ENCODE results near the gene LAMA2. TPM values are rescaled to one million over a fixed set of nuclear protein-coding genes. Genes with fewer than 3 reads are reported as not detected.
"Not testable (repeated sequence)": the region's sequence is repeated elsewhere in the genome, so short reads cannot be mapped to it uniquely, and the experiment has no call there.

The LAMA2 gene
- total RNA-seq, 1 experiment from 2014 or later, result 1.3 TPM

DNA sequence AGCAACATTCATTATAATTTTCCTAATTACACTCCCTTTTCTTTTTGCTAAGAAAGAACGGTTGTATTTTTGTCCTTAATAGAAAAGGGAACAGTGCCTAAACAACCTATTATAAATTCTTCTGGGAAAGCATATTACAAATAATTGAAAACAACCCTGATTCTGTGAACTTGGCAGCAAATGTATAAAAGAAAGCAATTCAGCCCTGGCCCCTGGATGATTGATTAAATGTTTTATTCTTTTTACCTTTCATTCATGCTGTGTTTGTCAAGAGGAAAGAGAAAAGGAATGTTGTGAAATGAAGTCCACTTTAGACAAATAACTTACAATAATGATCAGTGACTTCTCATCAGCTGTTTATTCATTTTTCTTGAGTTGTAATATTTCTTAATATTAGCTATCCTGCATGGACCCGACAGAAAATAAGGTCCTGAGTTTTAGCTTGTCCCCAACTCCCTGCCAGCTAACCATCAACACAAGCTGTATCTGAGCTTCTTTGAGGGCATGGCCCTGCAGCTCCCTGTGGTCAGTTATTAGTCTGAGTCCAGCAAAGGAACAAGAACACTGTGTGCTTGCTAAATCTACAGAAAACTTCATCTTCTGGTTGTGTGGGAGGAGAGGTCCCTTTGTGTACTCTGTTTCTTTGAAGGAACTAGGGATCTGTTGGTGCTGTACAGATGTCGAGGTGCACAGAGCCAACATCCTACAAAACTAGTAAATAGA lies 248.2 kb downstream of the LAMA2 start:
- in situ Hi-C loops (cut with HindIII; ENCODE audit: low pct_unique_long_range_greater_than_20kb, low sequenced_read_pairs), result no loop called here
- DNase-seq (ENCODE audit: low read depth, low spot score), result no peak

DNA sequence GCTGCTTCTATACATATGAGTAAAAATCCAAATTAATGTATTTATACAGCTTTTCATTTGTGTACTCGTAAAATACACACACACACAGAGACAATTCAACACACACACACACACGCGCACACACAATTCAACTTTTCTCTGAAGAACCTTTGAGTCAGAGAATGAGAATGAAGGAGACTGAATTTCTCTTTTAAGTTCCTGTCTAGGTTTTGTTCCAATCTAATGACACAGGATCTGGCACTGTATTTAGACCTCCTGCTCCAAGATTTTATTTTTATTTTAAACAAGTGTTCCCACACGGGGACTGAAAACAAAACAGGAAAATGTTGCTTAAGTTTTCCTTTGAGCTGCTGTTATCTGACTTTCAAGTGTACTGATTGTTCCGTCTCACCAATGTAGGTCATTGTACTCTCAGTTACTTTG lies 250.8 kb downstream of the LAMA2 start:
- in situ Hi-C loops (cut with HindIII; ENCODE audit: low pct_unique_long_range_greater_than_20kb, low sequenced_read_pairs), result no loop called here

DNA sequence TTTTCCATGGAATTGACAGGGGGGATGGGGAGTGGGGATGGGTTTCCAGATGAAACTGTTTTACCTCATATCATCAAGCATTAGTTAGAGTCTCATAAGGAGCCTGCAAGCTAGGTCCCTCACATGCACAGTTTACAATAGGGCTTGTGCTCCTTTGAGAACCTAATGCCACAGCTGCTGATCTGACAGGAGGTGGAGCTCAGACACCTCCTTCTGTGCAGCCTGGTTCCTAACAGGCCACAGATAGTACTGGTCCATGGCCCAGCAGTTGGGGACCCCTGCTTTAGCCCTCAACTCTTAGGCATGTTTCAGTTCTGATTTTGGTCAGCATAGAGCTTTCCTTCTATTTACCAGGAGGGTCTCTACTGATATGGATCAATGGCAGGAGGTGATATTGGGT lies 251.6 kb downstream of the LAMA2 start:
- in situ Hi-C loops (cut with HindIII; ENCODE audit: low pct_unique_long_range_greater_than_20kb, low sequenced_read_pairs), result no loop called here
- no peak for DNase-seq (ENCODE audit: low read depth, low spot score)

More for the DNA sequence above, 250.8 kb downstream of the LAMA2 start:
- no peak for DNase-seq (ENCODE audit: low read depth, low spot score)

DNA sequence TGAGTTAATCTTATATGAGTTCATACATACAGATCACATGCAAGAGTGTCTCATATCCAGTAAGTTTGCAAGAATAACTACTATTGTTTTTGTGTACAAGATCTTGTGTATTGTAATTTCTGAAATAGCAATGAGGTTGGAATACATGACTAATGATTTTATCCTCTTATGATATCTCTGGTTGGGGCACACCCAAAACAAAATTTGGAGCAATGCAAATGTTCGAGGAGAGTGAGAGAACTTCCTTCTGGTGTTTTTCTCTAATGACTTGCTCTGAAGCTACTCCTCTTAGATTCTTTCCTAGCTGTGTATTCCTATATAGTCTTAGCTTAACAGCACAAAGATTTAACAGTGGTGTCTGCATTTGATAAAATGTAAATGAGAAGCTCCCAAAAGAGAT lies 252.5 kb downstream of the LAMA2 start:
- DNase-seq (ENCODE audit: low read depth, low spot score), result no peak
- in situ Hi-C loops (cut with HindIII; ENCODE audit: low pct_unique_long_range_greater_than_20kb, low sequenced_read_pairs), result no loop called here

DNA sequence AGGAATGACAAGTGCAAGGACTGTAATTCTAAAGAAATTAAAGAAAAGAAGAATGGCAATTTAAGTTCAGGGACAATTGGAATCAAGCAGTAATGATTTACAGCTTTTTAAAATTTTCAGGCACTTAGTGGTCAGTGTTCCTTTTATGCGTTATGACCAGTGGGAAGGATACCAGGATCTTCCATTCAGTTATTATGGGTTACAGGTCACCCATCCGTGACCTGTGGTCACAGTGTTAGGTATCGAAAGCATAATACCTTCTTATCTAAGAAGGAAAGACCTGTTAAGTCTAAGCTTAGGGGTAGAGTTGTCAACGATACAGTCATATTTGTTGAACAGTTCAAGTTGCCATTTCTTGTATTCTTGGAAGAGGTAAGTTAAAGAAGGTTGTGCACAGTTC lies 253.8 kb downstream of the LAMA2 start:
- in situ Hi-C loops (cut with HindIII; ENCODE audit: low pct_unique_long_range_greater_than_20kb, low sequenced_read_pairs), result no loop called here
- DNase-seq (ENCODE audit: low read depth, low spot score), result no peak

DNA sequence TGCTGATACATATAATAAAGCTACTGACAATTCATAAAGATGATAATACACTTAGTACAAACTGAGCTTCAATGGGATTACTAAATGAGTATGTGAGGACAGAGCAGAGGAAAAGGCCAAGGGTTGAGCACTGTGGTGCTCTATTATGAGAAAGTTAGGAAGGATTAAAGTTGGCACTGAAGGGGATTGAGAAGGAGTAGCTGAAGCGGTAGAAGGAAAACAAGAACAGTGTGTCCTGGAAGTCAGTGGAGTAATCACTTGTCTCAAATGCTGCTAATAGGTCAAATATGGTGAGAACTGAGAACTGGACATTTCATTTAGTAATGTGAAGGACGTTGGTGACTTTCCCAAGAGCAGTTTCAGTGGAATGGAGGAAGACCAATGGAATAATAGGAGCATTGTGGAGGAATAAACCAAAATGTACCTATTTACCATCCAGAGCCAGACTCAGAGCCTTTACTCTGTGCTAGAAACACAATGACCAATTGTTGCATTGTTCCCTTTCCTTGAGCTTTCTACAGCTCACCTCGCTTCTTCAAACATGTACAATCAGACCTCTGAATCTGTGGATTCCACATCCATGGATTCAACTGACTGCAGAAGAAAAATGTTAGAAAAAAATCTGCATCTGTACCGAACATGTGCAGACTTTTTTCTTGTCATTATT lies 255.9 kb downstream of the LAMA2 start:
- in situ Hi-C loops (cut with HindIII; ENCODE audit: low pct_unique_long_range_greater_than_20kb, low sequenced_read_pairs), result no loop called here

DNA sequence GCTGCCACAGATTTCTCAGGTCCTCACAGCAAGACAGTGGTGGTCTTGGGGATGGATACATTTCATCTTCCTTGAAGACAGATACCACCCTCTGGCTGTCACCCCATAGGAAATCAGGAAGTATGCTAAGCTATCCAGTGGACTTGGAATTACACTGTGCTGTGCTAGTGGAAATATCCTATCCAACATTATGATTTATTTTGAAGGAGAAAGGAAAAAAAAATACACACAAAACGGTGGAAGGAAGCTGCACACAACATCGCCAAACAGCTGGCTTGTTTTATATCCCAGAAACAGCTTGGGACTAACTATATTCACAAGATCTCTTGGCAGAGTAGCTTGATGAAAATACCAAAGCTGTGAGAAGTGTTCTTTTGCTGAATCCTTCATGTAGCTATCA lies 257.6 kb downstream of the LAMA2 start:
- no peak for DNase-seq (ENCODE audit: low read depth, low spot score)
- in situ Hi-C loops (cut with HindIII; ENCODE audit: low pct_unique_long_range_greater_than_20kb, low sequenced_read_pairs), result no loop called here

More for the DNA sequence above, 255.9 kb downstream of the LAMA2 start:
- DNase-seq (ENCODE audit: low read depth, low spot score), result peak; percentile 41

DNA sequence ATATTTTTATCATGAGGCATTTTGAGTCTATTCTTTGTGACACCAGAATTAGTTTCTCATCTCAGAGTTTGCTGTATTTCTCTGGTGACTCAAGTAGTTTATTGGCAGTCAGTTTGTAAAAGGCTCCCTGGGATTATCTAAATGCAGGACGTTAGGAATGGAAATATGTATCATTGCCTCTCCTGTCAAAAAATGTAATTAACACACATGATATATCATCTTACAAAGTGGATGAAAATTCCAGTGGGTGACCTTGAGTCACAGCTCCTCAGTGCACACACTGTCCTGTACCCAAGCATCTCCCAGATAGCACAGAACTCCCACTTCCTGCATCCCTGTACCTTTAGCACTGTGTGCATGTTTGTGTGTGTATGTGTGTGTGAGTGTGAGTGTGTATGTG lies 258.6 kb downstream of the LAMA2 start:
- DNase-seq (ENCODE audit: low read depth, low spot score), result no peak
- in situ Hi-C loops (cut with HindIII; ENCODE audit: low pct_unique_long_range_greater_than_20kb, low sequenced_read_pairs), result no loop called here

DNA sequence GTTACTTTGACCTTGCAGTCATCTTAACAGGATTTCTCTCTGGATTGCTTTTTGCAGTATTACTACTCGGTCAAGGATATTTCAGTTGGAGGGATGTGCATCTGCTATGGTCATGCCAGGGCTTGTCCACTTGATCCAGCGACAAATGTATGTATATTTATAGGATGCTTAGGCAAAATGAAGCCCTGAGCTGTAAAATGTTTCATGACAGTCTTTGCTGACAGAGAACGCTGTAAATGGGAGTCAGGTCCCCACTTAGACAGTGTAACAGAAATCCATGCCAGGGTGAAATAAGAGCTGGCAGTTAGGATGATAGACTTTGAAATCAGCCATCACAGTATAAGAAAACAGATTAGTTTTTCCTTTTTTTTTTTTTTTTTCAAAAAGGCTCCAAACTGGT lies 264.0 kb downstream of the LAMA2 start:
- in situ Hi-C loops (cut with HindIII; ENCODE audit: low pct_unique_long_range_greater_than_20kb, low sequenced_read_pairs), result no loop called here

DNA sequence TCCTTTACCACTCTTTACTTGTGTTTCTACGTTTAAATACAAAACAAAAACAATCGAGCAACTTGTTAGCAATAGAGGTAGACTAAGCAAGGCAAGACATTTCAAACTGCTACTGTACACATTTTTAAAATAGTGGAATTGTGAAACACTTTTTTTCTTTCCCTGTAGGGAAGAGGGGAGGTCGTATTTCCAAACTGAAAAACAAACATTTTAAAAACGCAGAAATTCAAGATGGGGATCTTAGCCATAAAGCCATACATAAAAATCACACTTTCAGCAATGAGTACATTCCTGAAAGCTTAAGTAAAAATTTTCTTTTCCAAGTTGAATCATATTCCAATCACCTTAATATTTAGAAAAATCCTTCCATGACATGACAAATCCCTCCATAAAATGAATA lies 267.6 kb downstream of the LAMA2 start:
- no peak for DNase-seq (ENCODE audit: low read depth, low spot score)
- in situ Hi-C loops (cut with HindIII; ENCODE audit: low pct_unique_long_range_greater_than_20kb, low sequenced_read_pairs), result no loop called here

More for the DNA sequence above, 264.0 kb downstream of the LAMA2 start:
- DNase-seq (ENCODE audit: low read depth, low spot score), result no peak

DNA sequence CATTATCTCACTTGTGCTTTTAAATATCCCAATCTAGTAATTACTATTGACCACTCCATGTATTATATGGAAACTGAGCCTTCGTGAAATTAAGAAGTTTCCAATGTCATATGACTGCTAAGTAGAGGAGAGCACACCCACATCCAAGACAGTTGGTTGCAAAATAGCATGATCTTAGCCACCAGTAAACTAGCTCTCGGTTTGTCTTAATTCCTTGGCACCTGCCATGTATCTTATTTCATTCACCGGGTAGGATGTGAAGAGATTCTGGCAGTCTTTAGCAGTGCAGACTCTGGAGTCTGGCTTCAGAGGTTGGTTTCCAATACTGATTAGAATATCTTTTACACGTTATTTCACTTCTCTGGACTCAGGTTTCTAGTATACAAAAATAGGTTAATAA lies 270.3 kb downstream of the LAMA2 start:
- DNase-seq (ENCODE audit: low read depth, low spot score), result no peak
- in situ Hi-C loops (cut with HindIII; ENCODE audit: low pct_unique_long_range_greater_than_20kb, low sequenced_read_pairs), result no loop called here

DNA sequence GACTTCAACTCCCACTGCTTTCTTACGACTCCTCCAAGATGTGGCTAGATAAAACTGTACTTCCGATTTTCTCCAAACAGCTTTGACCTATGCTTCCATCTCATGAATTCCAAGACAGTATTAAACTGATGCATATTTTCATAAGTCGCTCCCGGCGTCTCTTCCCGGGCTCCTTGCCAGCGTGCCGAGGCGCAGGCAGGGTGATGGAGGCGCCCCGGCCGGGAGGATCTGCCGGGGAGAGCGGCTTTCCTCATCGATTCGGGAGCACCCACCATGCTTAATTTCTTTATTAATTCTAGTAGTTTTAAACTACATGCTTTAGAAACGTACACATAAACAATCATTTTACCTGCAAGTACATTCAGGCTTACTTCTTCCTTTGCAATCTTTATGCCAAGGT lies 276.3 kb downstream of the LAMA2 start:
- DNase-seq (ENCODE audit: low read depth, low spot score); in situ Hi-C loops (cut with HindIII; ENCODE audit: low pct_unique_long_range_greater_than_20kb, low sequenced_read_pairs): not testable (repeated sequence)

DNA sequence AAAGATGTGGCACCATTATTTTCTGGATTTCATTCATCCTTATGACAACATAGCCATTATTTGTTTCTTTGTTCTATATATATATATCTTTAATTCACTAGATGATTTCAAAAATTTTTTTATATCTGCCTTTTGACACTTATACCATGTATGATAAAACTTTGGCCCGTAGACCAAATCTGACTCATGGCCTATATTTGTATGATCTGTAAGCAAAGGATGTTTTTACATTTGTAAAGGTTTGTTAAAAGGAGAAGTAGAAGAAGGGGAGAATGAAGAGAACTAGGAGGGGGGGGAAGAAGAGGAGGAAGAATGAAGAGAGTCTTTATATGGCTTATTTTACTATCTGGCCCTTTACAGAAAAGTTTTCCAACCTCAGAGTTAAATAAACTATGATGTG lies 279.7 kb downstream of the LAMA2 start:
- no peak for DNase-seq (ENCODE audit: low read depth, low spot score)
- in situ Hi-C loops (cut with HindIII; ENCODE audit: low pct_unique_long_range_greater_than_20kb, low sequenced_read_pairs), result no loop called here

DNA sequence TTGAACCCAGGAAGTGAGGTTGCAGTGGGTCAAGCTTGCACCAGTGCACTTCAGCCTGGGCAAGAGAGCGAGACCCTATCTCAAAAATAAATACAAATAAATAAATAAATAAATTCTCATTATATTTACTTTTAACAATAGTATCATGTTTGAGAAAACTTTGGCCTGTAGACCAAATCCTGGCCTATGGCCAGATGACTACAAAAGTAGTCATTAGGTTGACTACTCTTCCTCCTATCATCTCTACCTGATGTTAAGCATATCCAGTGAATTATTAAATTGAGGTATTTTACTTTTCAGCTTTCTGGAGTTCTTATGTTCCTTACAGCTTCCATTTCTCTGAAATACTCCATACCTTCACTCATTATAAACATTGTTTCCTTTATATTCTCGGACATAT lies 280.6 kb downstream of the LAMA2 start:
- DNase-seq (ENCODE audit: low read depth, low spot score), result no peak
- in situ Hi-C loops (cut with HindIII; ENCODE audit: low pct_unique_long_range_greater_than_20kb, low sequenced_read_pairs), result no loop called here

DNA sequence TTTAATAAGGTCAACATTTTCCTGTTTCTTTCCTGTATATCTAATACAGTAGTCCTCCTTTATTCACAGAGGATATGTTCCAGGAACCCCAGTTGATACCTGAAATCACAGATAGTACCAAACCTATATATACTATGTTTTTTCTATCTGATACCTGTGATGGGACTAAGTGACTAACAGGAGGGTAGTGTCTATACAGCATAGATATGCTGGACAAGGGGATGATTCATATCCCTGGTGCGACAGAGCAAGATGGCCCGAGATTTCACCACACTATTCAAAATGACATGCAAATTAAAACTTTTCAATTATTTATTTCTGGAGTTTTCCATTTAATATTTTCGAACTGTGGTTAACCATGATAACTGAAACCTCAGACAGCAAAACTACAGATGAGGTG lies 281.1 kb downstream of the LAMA2 start:
- DNase-seq (ENCODE audit: low read depth, low spot score), result no peak
- in situ Hi-C loops (cut with HindIII; ENCODE audit: low pct_unique_long_range_greater_than_20kb, low sequenced_read_pairs), result no loop called here

DNA sequence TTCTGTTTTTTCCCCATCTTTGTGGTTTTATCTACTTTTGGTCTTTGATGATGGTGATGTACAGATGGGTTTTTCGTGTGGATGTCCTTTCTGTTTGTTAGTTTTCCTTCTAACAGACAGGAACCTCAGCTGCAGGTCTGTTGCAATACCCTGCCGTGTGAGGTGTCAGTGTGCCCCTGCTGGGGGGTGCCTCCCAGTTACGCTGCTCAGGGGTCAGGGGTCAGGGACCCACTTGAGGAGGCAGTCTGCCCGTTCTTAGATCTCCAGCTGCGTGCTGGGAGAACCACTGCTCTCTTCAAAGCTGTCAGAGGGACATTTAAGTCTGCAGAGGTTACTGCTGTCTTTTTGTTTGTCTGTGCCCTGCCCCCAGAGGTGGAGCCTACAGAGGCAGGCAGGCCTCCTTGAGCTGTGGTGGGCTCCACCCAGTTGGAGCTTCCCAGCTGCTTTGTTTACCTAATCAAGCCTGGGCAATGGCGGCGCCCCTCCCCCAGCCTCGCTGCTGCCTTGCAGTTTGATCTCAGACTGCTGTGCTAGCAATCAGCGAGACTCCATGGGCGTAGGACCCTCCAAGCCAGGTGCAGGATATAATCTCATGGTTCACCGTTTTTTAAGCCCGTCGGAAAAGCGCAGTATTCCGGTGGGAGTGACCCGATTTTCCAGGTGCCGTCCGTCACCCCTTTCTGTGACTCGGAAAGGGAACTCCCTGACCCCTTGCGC lies 289.5 kb downstream of the LAMA2 start:
- in situ Hi-C loops (cut with HindIII; ENCODE audit: low pct_unique_long_range_greater_than_20kb, low sequenced_read_pairs); DNase-seq (ENCODE audit: low read depth, low spot score): not testable (repeated sequence)

DNA sequence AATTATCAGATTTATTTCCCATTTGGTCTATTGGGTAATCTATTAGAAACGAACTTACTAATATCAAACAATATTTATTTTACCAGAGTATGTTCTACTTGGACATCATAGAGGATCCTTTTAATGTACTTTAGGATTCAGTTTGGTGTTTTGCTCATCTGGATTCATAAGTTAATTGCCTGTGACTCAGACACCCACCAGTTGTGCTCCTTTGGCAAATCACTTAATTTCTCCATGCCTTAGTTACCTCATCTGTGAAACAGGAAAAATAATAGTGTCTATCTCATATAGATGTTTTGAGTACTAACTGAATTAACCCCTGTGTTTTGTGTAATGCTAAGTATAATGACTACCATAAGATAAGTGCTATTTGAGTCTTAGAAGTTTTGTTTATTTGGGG lies 292.1 kb downstream of the LAMA2 start:
- in situ Hi-C loops (cut with HindIII; ENCODE audit: low pct_unique_long_range_greater_than_20kb, low sequenced_read_pairs), result no loop called here
- DNase-seq (ENCODE audit: low read depth, low spot score), result no peak

DNA sequence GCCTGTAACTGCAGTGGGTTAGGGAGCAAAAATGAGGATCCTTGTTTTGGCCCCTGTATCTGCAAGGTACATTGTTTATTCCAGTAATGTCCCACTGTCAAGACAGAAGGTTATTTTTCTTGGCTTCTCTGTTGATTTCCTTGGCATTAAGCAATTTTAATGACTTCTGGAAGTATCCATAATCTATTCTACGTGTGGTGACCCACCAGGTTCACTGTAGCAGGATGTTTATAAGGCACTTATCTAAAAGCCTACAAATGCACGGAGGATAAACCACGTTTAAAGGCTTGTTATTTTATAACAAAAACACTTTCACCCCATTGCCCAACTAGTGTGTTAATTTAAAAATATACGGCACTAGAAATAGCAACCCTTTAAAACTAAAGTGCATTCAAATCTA lies 294.9 kb downstream of the LAMA2 start:
- in situ Hi-C loops (cut with HindIII; ENCODE audit: low pct_unique_long_range_greater_than_20kb, low sequenced_read_pairs), result no loop called here
- no peak for DNase-seq (ENCODE audit: low read depth, low spot score)

DNA sequence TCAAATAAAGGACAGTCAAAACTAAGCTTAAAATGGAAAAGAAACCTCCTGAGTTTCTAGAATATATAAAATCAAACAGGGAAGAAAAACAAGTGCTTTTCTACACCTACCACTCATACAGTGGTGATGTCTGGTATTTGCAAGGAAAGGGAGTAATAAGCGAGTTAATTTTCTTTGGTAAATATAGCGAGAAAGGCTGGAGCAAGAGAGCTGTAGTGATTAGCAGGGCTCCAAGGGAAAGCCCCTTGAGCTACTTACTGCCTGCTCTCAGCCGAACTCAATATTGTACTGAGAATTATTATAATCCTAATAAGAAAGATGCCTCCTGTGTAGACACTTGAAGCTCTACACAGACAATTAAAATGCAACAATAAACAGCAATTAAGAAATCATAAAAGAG lies 296.3 kb downstream of the LAMA2 start:
- in situ Hi-C loops (cut with HindIII; ENCODE audit: low pct_unique_long_range_greater_than_20kb, low sequenced_read_pairs), result no loop called here
- DNase-seq (ENCODE audit: low read depth, low spot score), result no peak
